ENCODE data around the gene ANKRD44.

The ANKRD44 gene

GRCh38 chr2:197164141-197164754, 146.3 kb downstream of the ANKRD44 start:
- Histone ChIP-seq H3K79me2 (ENCODE audit: insufficient read depth, low read length) (no peaks in the 10 kb centered on the region), H3K9me2 (ENCODE audit: low read depth, low read length) (no peaks in the 10 kb centered on the region), H3K9ac (ENCODE audit: low read length) (no peak overlapping the region), H3K27ac (ENCODE audit: low read depth, low read length, poor library complexity, severe bottlenecking) (no peak overlapping the region), H4K20me1 (ENCODE audit: insufficient read depth, low read length) (no peaks in the 10 kb centered on the region), H3K4me3 (ENCODE audit: low read depth, low read length, poor library complexity, severe bottlenecking) (no peak overlapping the region), H3K4me1 (ENCODE audit: insufficient read depth, low read length, severe bottlenecking) (peaks cover 48% of the 10 kb centered on the region), H3K27me3 (ENCODE audit: insufficient read depth, low read length) (no peaks in the 10 kb centered on the region), H3K36me3 (ENCODE audit: insufficient read depth, low read length) (no peaks in the 10 kb centered on the region), H3K4me2 (ENCODE audit: low read length) (no peak overlapping the region), H3K9me3 (ENCODE audit: low read length) (no peaks in the 10 kb centered on the region), H2AFZ (ENCODE audit: low read length) (no peak overlapping the region), H3F3A (ENCODE audit: insufficient read depth, low read length) (no peaks in the 10 kb centered on the region)
- TF ChIP-seq CTCF (IDR thresholded peaks at IDR 0.05; ENCODE audit: low read length), result no peak

- Histone ChIP-seq H3K27ac (ENCODE audit: low read depth, low read length, poor library complexity, severe bottlenecking) (no peak overlapping the region), H3F3A (ENCODE audit: insufficient read depth, low read length) (no peaks in the 10 kb centered on the region), H3K9me3 (ENCODE audit: low read length) (no peaks in the 10 kb centered on the region), H3K36me3 (ENCODE audit: insufficient read depth, low read length) (no peaks in the 10 kb centered on the region), H3K27me3 (ENCODE audit: insufficient read depth, low read length) (no peaks in the 10 kb centered on the region), H4K20me1 (ENCODE audit: insufficient read depth, low read length) (no peaks in the 10 kb centered on the region), H3K9me2 (ENCODE audit: low read depth, low read length) (no peaks in the 10 kb centered on the region), H3K79me2 (ENCODE audit: insufficient read depth, low read length) (no peaks in the 10 kb centered on the region), H3K4me3 (ENCODE audit: low read depth, low read length, poor library complexity, severe bottlenecking) (no peak overlapping the region), H2AFZ (ENCODE audit: low read length) (no peak overlapping the region), H3K9ac (ENCODE audit: low read length) (no peak overlapping the region), H3K4me2 (ENCODE audit: low read length) (no peak overlapping the region), H3K4me1 (ENCODE audit: insufficient read depth, low read length, severe bottlenecking) (peaks cover 48% of the 10 kb centered on the region)
- TF ChIP-seq EZH2 (IDR thresholded peaks at IDR 0.05; ENCODE audit: borderline replicate concordance, low read length) (no peak), CTCF (IDR thresholded peaks at IDR 0.05; ENCODE audit: low read length) (no peak)
Measured at GRCh38 chr2:197163712-197164140, 146.9 kb downstream of the ANKRD44 start.

GRCh38 chr2:197161774-197162173, 148.8 kb downstream of the ANKRD44 start:
- TF ChIP-seq CTCF (IDR thresholded peaks at IDR 0.05; ENCODE audit: low read length) (no peak), EZH2 (IDR thresholded peaks at IDR 0.05; ENCODE audit: borderline replicate concordance, low read length) (no peak)
- H2AFZ ChIP-seq (ENCODE audit: low read length), result no peak overlapping the region
- no peaks in the 10 kb centered on the region for H3K9me3 ChIP-seq (ENCODE audit: low read length)
- no peaks in the 10 kb centered on the region for H3K79me2 ChIP-seq (ENCODE audit: insufficient read depth, low read length)
- H3K4me2 ChIP-seq (ENCODE audit: low read length), result no peak overlapping the region
- no peaks in the 10 kb centered on the region for H4K20me1 ChIP-seq (ENCODE audit: insufficient read depth, low read length)
- H3K9ac ChIP-seq (ENCODE audit: low read length), result no peak overlapping the region
- no peaks in the 10 kb centered on the region for H3F3A ChIP-seq (ENCODE audit: insufficient read depth, low read length)
- peaks cover 48% of the 10 kb centered on the region for H3K4me1 ChIP-seq (ENCODE audit: insufficient read depth, low read length, severe bottlenecking)
- H3K9me2 ChIP-seq (ENCODE audit: low read depth, low read length), result no peaks in the 10 kb centered on the region
- H3K36me3 ChIP-seq (ENCODE audit: insufficient read depth, low read length), result no peaks in the 10 kb centered on the region
- H3K27me3 ChIP-seq (ENCODE audit: insufficient read depth, low read length), result no peaks in the 10 kb centered on the region
- H3K4me3 ChIP-seq (ENCODE audit: low read depth, low read length, poor library complexity, severe bottlenecking), result no peak overlapping the region
- peak overlapping the region; percentile 3 for H3K27ac ChIP-seq (ENCODE audit: low read depth, low read length, poor library complexity, severe bottlenecking)
